Loucy (cell line): ENCODE results near the gene CAMK2D.

ENCODE experiments used
- EZH2phosphoT487 ChIP-seq: fragments of 200-600 bp; IDR thresholded peaks from 2 replicates; pipeline ENCODE4 v1.6.1; 2018; ENCODE audit warnings: antibody characterized with exemption, mild to moderate bottlenecking, moderate library complexity, borderline replicate concordance
- TF ChIP-seq, protein P1 (sequence below): fragments of 200-600 bp; sonication (generic); conservative IDR thresholded peaks from 2 replicates; pipeline ENCODE4 v1.5.1; 2014; ENCODE audit warnings: mild to moderate bottlenecking, antibody characterized with exemption, low read length

DNA sequence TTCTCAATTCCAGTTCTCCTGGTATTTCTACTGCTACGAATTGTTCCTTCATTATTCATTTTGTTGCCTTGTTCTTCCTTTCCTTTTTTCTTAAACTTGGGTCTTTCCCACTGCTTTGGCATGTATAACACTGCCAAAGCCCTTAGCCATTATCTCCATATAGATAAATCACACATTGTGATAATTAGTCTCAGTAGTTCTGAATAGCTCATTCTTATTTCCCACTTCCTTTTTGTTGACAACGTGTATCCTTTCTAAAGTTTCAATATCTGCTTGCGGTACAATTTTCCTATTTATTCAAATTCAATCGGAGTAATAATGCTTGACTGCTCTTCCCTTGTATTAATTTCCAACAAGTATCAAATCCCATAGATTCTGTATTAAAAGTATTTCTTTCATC lies 14.5 kb upstream of the CAMK2D start:
- TF ChIP-seq, protein P1, sequence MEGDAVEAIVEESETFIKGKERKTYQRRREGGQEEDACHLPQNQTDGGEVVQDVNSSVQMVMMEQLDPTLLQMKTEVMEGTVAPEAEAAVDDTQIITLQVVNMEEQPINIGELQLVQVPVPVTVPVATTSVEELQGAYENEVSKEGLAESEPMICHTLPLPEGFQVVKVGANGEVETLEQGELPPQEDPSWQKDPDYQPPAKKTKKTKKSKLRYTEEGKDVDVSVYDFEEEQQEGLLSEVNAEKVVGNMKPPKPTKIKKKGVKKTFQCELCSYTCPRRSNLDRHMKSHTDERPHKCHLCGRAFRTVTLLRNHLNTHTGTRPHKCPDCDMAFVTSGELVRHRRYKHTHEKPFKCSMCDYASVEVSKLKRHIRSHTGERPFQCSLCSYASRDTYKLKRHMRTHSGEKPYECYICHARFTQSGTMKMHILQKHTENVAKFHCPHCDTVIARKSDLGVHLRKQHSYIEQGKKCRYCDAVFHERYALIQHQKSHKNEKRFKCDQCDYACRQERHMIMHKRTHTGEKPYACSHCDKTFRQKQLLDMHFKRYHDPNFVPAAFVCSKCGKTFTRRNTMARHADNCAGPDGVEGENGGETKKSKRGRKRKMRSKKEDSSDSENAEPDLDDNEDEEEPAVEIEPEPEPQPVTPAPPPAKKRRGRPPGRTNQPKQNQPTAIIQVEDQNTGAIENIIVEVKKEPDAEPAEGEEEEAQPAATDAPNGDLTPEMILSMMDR, result no peak
- TF ChIP-seq EZH2phosphoT487, result no peak
